ENCODE measurements around the gene INPP5D.
"Not testable (repeated sequence)": the region's sequence is repeated elsewhere in the genome, so short reads cannot be mapped to it uniquely, and the experiment has no call there.

The INPP5D gene

DNA sequence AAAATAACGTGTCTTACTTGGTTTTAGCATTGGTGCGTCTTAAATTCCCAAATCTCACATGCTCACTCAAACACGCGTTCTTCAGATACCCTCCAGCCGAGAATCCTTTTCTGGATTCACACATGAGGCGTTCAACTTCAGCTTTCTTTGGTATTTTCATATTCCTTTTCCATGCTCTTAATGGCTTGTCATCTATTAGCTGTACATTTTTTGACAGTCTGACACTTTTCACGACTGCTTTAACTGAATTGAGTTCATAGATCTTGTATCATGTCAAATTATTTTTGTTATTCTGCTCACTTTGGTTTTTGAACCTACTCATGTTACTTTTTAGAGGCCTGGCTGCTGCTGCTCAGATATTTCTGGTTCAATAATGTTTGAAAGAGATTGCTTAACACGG is 59.0 kb downstream of the INPP5D start:
- DNase-seq: no peak

- no peak for DNase-seq
Measured at GRCh38 chr2:233119806-233120205, 59.7 kb downstream of the INPP5D start.

DNA sequence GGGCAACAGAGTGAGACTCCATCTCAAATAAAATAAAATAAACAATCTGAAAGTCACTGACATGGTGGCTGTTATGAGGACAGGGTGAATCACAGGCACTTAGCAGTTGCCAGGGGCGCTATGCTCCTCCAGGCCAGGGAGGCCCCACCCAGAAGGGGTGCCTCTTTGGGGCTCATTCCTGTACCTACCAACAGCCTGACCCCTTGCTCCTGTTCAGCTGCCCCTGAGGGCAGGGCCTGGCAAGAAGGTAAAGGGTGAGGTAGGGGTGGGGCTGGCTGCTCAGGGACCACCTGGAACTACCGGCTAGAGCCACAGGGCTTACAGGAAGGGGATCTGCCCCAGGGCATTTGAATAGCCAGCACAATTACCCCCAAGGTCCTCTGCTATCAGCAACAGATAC is 60.3 kb downstream of the INPP5D start:
- no peak for DNase-seq

DNA sequence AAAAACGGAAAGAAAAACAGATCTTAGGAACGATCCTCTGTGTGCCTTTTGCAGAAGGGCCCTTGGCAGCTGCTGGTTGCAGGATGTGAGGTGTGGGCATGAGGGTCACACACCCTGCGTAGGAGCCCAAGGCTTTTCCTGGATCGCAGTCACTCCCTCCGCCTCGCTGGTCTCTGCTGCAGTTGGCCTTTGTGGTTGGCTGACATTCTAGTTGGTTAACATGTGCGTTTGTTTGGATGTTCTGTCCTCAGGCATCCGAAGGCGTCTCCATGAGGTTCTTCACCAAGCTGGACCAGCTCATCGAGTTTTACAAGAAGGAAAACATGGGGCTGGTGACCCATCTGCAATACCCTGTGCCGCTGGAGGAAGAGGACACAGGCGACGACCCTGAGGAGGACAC is 61.7 kb downstream of the INPP5D start:
- no peak for DNase-seq

DNA sequence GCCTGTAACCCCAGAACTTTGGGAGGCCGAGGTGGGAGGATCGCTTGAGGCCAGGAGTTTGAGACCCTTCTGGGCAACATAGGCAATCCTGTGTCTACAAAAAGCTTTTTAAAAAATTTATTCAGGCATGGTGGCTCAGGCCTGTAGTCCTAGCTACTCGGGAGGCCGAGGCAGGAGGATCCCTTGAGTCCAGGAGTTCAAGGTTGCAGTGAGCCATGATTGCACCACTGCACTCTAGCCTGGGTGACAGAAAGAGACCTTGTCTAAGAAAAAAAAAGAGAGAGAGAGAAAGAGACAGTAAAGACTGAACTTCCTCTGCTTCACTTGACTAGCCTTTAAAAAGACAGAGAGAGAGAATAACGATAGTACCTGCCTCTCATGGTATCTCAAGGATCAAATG is 62.4 kb downstream of the INPP5D start:
- no peak for DNase-seq

DNA sequence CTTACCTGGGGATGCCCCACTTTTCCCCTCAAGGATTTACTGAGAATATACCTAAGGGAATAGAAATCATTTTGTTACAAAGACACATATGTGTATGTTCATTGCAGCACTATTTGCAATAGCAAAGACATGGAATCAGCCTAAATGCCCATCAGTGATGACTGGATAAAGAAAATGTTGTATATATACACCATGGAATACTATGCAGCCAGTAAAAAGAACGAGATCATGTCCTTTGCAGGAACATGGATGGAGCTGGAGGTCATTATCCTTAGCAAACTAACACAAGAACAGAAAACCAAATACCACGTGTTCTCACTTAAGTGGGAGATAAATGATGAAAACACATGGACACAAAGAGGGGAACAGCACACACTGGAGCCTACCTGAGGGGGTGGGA is 63.4 kb downstream of the INPP5D start:
- DNase-seq: not testable (repeated sequence)

DNA sequence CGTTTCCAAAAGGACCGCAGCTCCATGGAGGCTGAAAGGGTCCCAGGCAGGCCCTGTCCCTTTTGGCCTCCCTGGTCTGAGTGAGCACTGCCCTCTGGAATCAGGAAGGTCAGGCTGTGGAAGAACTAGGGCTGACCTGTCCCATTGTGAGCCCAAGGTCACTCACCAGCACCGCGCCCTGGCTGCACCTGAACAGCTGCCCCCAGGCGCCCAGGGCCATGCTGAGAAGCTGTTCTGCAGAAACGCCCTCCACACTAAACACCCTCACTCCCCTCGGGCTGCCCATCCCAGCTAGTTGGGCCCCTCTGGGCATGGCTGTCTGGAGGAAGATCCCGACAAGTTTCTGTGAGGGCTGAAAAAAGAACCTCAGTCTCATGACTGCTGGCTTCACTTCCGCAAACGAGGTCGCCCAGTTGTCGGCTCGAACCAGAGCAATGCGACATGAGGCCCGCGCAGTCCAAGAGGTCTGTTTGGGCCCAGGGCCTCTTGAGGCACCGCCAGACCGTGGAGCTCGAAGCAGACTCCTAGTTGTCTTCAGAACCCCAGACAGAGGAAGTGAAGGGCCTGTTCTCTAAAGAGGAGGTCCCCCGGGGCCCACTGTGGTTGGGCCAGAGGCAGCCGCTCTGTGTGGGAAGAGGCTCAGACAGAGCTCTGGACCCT is 64.4 kb downstream of the INPP5D start:
- DNase-seq: no peak

- DNase-seq: no peak
Measured at GRCh38 chr2:233125455-233126065, 65.4 kb downstream of the INPP5D start.

- no peak for DNase-seq
Measured at GRCh38 chr2:233129351-233129978, 69.3 kb downstream of the INPP5D start.

DNA sequence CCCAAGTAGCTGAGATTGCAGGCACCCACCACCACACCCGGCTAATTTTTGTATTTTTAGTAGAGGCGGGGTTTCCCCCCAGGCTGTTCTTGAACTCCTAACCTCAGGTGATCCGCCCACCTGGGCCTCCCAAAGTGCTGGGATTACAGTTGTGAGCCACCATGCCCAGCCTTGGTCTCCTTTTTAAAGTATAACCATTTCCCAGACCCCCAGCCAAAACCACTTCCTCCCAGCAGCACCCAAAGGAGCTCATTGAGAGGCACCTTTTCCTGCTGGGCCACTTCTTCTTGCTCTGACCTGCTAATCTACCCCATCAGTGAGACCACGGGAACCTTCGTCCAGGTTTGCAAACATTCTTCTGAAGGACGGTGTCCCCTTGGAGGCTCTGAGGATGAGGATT is 69.9 kb downstream of the INPP5D start:
- DNase-seq: no peak

DNA sequence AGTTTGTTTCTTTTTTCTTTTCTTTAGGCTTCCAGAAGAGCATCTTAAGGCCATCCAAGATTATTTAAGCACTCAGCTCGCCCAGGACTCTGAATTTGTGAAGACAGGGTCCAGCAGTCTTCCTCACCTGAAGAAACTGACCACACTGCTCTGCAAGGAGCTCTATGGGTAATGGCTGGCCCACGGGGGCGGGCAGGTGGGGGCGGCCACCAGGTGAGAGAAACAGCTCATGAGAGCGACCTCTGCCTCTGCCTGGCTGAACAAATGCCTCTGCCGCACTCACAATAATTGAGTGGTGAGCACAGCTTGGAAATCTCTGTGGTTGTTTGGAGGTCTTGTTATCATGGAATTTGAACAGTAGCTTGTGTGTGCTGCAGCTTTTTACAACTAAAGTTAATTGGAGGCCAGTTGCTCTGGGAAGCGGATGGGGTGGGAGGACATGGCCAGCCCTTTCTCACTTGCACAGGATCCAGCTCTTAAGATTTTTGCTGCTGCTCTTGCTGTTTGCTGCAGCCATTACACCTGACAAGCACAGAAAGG is 70.4 kb downstream of the INPP5D start:
- DNase-seq: no peak

- DNase-seq: no peak
Measured at GRCh38 chr2:233131936-233132720, 72.0 kb downstream of the INPP5D start.

DNA sequence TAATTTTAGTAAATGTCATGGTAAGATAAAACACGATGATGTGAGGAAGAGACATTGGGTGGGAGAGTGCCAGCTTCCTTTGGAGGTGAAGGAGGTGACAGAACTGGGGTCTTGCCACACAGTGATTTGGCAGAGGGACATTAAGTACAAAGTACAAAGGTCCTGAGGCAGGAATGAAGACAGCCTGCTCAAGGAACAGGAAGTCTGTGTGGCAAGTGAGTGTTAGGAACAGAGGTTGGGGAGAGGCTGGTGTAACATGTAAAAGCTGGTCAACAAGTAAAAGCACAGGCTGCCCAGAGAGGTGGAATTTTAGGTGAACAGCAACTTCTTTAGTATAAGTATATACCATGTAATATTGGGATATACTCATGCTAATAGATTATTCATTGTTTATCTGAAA is 73.1 kb downstream of the INPP5D start:
- DNase-seq: no peak

GRCh38 chr2:233135421-233135820 is 75.3 kb downstream of the INPP5D start:
- no peak for DNase-seq

DNA sequence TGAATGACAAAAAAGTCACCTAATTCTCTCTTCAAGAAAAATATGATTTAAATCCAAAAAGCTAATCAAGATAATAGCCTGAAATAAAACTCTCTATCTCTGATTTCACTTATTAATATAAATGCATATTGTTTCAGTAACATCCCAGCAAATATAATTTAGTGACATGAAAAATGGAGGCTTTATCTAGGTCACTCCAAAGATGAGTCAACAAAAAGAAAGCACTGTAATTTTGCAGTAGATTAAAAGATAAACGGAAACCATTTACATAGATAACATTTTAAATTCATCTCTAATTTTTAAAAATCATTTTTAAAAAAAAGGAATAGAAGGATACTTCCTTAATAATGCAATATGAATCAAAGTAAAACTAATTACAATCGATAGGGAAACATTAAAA is 76.9 kb downstream of the INPP5D start:
- DNase-seq: no peak

DNA sequence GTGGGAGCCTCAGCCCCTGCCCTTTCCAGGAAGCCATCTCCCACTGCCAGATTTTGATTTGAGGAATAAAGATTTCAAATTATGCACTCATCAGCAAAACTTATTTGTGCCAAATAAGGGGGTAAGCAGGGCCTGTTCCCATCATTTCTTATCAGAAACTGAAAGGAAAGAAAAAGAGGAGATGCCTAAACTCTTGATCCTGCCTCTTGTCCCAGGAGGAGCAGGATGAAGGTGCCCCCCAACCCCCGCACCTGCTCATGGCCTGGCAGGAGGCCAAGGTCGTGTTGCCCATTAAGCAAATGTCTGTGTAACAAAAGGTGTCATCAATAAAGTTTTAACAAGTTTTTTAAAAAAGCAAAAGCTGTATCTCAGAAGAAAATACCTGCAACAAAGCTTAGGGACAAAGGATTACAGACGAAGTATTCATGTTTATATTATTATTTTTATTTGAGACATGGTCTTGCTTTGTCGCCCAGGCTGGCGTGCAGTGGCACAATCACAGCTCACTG is 80.0 kb downstream of the INPP5D start:
- DNase-seq: no peak

DNA sequence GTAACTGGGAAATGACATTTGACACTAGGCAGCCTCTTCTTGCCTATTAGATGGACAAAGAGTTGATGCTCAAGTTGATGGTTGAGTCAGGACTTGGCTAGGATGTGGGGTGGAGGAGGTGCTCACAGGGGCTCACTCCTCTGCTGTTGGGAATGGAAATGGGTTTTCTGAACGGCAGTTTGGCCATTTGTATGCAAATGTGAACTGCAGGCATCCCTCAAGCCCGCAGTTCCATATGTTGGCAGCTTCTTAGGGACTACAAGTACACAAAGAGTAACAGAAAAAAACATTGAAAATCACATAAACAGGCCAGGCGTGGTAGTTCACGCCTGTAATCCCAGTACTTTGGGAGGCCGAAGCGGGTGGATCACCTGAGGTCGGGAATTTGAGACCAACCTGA is 80.8 kb downstream of the INPP5D start:
- no peak for DNase-seq

- no peak for DNase-seq
Measured at GRCh38 chr2:233141901-233142300, 81.8 kb downstream of the INPP5D start.

GRCh38 chr2:233142355-233142897 is 82.3 kb downstream of the INPP5D start:
- DNase-seq: no peak

DNA sequence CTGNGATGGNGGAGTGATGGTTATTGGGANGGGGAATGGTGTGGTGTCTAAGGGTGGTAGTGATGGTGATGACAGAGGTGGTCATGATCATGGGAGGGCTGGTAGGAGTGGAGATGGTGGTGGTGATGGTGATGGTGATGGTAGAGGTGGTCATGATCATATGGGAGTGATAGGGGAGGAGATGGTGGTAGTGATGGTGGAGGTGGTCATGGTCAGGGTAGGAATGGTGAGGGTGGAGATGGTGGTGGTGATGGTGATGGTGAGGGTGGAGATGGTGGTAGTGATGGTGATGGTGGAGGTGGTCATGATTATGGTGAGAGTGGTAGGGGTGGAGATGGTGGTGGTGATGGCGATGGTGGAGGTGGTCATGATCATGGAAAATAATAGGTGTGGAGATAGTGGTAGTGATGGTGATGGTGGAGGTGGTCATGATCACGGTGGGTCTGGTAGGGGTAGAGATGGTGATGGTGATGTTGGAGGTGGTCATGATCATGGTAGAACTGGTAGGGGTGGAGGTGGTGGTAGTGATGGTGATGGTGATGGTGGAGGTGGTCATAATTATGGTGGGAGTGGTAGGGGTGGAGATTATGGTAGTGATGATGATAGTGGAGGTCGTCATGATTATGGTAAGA is 83.7 kb downstream of the INPP5D start:
- no peak for DNase-seq

DNA sequence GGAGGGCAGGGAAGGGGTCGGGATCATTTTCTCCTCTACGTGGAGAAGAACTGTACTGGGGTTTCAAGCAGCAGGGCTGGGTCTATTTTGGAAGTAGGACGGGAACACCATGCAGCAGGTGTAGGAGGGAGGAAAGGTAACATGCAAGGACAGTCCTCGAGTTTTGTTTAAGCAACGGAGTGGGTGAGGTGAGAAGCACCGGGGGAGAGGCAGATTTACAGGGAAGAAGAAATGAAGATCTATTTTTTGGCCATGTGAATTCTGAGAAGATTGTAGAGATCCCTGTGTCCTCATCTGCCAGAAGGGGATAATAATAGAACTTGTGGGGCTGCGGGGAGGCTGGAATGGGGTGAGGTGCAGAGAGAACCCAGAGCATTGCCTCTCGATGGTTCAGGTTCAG is 85.6 kb downstream of the INPP5D start:
- no peak for DNase-seq

GRCh38 chr2:233146194-233146593 is 86.1 kb downstream of the INPP5D start:
- DNase-seq: no peak
